AG04450 (cell line): ENCODE measurements around the gene KSR2. TPM values are rescaled to one million over a fixed set of nuclear protein-coding genes. Genes with fewer than 3 reads are reported as not detected.

ENCODE experiments used
- CTCF ChIA-PET: fragments of 300-600, 350-600 bp; formaldehyde crosslinking; extraction: SDS; loops from one replicate; lab custom pipeline; 2022; ENCODE audit warnings: antibody characterized with exemption, inconsistent platforms; lab: Charles Lee
- POLR2A ChIA-PET: fragments of 350-600 bp; formaldehyde crosslinking; extraction: SDS; loops from one replicate; lab custom pipeline; 2021; ENCODE audit warnings: antibody characterized with exemption, inconsistent platforms; lab: Yijun Ruan, JAX
- DNase-seq: peaks from one replicate; pipeline ENCODE4 v3.0.0-alpha.2; 2011; ENCODE audit warnings: low read depth, low spot score
- H3K27ac ChIP-seq: one replicate; pipeline ENCODE4 v1.5.1; 2012; ENCODE audit warnings: low read depth, low read length, control low read depth
- H3K27me3 ChIP-seq: one replicate; pipeline ENCODE4 v1.6.0; 2012; ENCODE audit warnings: low read length; ENCODE audit not compliant: control insufficient read depth, insufficient read depth
- H3K4me3 ChIP-seq: 2 replicates; pipeline ENCODE4 v1.5.1; 2011; ENCODE audit warnings: mild to moderate bottlenecking, low read depth, low read length, control low read depth
- H3K9me3 ChIP-seq: 2 replicates; pipeline ENCODE4 v1.5.1; 2012; ENCODE audit warnings: low read length; ENCODE audit not compliant: control insufficient read depth, insufficient read depth
- CTCF ChIP-seq: IDR thresholded peaks from 2 replicates; pipeline ENCODE4 v1.5.1; 2011; ENCODE audit warnings: low read depth, low read length, control low read depth, inconsistent platforms
- polyA plus RNA-seq: library from polyadenylated mRNA; depleted of rRNA; stranded (reverse); fragments of >200 nt; gene quantifications from 2 replicates; pipeline ENCODE4 v1.2.3, GENCODE V29; 2011

The KSR2 gene
- polyA plus RNA-seq, 1 experiment = not detected

- TF ChIP-seq CTCF = no peak
- Histone ChIP-seq H3K9me3 (no peaks in the 10 kb centered on the region), H3K27me3 (no peaks in the 10 kb centered on the region), H3K4me3 (no peak overlapping the region), H3K27ac (no peak overlapping the region)
- POLR2A ChIA-PET = no interaction called here
- DNase-seq = no peak
- CTCF ChIA-PET = no interaction called here
Measured at GRCh38 chr12:117998719-117999118, 29.9 kb upstream of the KSR2 start.

GRCh38 chr12:117994551-117995438 is 26.0 kb upstream of the KSR2 start:
- TF ChIP-seq CTCF = no peak
- no peak for DNase-seq
- Histone ChIP-seq H3K27ac (no peak overlapping the region), H3K27me3 (no peaks in the 10 kb centered on the region), H3K9me3 (no peaks in the 10 kb centered on the region), H3K4me3 (no peak overlapping the region)
- ChIA-PET POLR2A (no interaction called here), CTCF (interaction anchor here (0.7 kb wide), 1 partner anchor 8 kb away, joined by 3 read pairs; no protein-coding TSS in a partner anchor)

DNA sequence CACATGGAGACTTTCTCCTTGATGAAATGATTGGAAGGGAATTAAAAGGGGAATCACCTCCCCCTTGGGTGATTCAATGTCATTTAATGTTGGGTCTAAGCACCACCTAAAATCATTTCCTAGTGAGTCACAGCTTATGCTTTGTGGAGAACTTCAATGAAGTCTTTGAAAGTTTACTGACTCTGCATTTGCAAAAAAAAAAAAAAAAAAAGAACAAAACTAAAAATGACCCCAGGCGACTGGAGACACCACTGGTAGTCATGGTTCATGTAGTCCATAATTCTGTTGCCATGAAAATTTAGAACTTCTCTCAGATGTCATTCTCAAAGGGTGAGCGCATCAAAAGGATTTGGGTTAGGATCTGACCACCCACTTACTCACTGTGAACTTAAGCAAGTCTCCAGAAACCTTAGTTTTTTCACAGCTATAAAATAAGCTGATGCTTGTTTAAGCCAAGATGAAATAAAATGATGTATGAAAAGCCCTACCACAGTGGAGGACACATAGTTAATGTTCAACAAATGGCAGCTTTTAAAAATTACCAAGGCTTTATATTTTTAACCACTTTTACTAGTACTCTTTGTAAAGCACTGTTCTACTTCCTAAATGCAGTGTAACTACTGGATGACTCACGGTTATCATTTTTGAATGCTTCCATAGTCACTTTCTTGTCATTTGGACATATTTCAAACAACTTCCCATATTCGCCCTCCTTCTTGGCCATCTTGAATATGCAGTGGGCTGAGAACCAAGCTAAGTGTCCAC is 18.1 kb upstream of the KSR2 start:
- POLR2A ChIA-PET = interaction anchor here (0.6 to 0.7 kb wide), 2 partner anchors 17 to 72 kb away, joined by 5 read pairs; no protein-coding TSS in a partner anchor
- H3K9me3 ChIP-seq = no peaks in the 10 kb centered on the region
- TF ChIP-seq CTCF = no peak
- H3K27me3 ChIP-seq = no peaks in the 10 kb centered on the region
- CTCF ChIA-PET = interaction anchor here (0.6 kb wide), 1 partner anchor 9 kb away, joined by 3 read pairs; no protein-coding TSS in a partner anchor
- no peak overlapping the region for H3K4me3 ChIP-seq
- H3K27ac ChIP-seq = no peak overlapping the region
- DNase-seq = no peak

- ChIA-PET CTCF (no interaction called here), POLR2A (no interaction called here)
- no peak overlapping the region for H3K27ac ChIP-seq
- no peak overlapping the region for H3K4me3 ChIP-seq
- no peak for DNase-seq
- H3K27me3 ChIP-seq = no peaks in the 10 kb centered on the region
- no peak for TF ChIP-seq CTCF
- H3K9me3 ChIP-seq = no peaks in the 10 kb centered on the region
Measured at GRCh38 chr12:117985182-117985581, 16.4 kb upstream of the KSR2 start.
